OCI-LY7 (cell line): Measurements from ENCODE around the gene STAT6.
"Not testable (repeated sequence)": the region's sequence is repeated elsewhere in the genome, so short reads cannot be mapped to it uniquely, and the experiment has no call there.

Source experiments
- CTCF ChIP-seq: fragments of 200-600 bp; sonication (generic); conservative IDR thresholded peaks from 2 replicates; pipeline ENCODE4 v1.5.1; 2014; ENCODE audit warnings: mild to moderate bottlenecking, antibody characterized with exemption, low read length, moderate library complexity, mixed read lengths
- EZH2phosphoT487 ChIP-seq: fragments of 200-600 bp; sonication (generic); IDR thresholded peaks from 2 replicates; pipeline ENCODE4 v1.6.1; 2018; ENCODE audit warnings: low read depth, borderline replicate concordance, mild to moderate bottlenecking, mixed run types, antibody characterized with exemption, low read length, moderate library complexity, mixed read lengths

- TF ChIP-seq CTCF, EZH2phosphoT487: not testable (repeated sequence)
Measured at GRCh38 chr12:57120718-57121117, 9.6 kb upstream of the STAT6 start.
